MM.1S (cell line): Measurements from ENCODE around the gene RALGDS.

ENCODE experiments used
- DNase-seq: peaks from one replicate; pipeline ENCODE4 v3.0.0-alpha.2; 2015
- H2AFZ ChIP-seq: fragments of 300-600 bp; sonication (generic); 2 replicates; pipeline ENCODE4 v1.6.0; 2016; ENCODE audit warnings: antibody characterized with exemption, low read length
- H3F3A ChIP-seq: fragments of 300-600 bp; sonication (generic); 2 replicates; pipeline ENCODE4 v1.6.1; 2016; ENCODE audit warnings: mild to moderate bottlenecking, antibody characterized with exemption, low read length, moderate library complexity, mixed read lengths; ENCODE audit not compliant: insufficient read depth
- H3K27ac ChIP-seq: fragments of 300-600 bp; sonication (generic); 2 replicates; pipeline ENCODE4 v1.5.1; 2016; ENCODE audit warnings: mild to moderate bottlenecking, low read length
- H3K27me3 ChIP-seq: fragments of 300-600 bp; sonication (generic); replicated peaks from 2 replicates; pipeline ENCODE4 v1.6.0; 2016; ENCODE audit warnings: low read length; ENCODE audit not compliant: insufficient read depth
- H3K36me3 ChIP-seq: fragments of 300-600 bp; sonication (generic); replicated peaks from 2 replicates; pipeline ENCODE4 v1.6.1; 2016; ENCODE audit warnings: mild to moderate bottlenecking, low read length, mixed read lengths; ENCODE audit not compliant: insufficient read depth
- H3K4me1 ChIP-seq: fragments of 300-600 bp; sonication (generic); 2 replicates; pipeline ENCODE4 v1.6.1; 2016; ENCODE audit warnings: low read length, mixed read lengths
- H3K4me2 ChIP-seq: fragments of 300-600 bp; sonication (generic); 2 replicates; pipeline ENCODE4 v1.6.0; 2016; ENCODE audit warnings: low read depth, low read length
- H3K4me3 ChIP-seq: fragments of 300-600 bp; sonication (generic); 2 replicates; pipeline ENCODE4 v1.5.1; 2016; ENCODE audit warnings: low read length, mixed read lengths
- H3K79me2 ChIP-seq: fragments of 300-600 bp; sonication (generic); 2 replicates; pipeline ENCODE4 v1.6.1; 2016; ENCODE audit warnings: mixed run types, low read length, mixed read lengths
- H3K9ac ChIP-seq: fragments of 300-600 bp; sonication (generic); 2 replicates; pipeline ENCODE4 v1.6.1; 2016; ENCODE audit warnings: low read length, mixed read lengths
- H3K9me2 ChIP-seq: fragments of 300-600 bp; sonication (generic); replicated peaks from 2 replicates; pipeline ENCODE4 v1.6.1; 2016; ENCODE audit warnings: mild to moderate bottlenecking, low read length, mixed read lengths; ENCODE audit not compliant: insufficient read depth
- H3K9me3 ChIP-seq: fragments of 300-600 bp; sonication (generic); replicated peaks from 2 replicates; pipeline ENCODE4 v1.6.1; 2016; ENCODE audit warnings: mild to moderate bottlenecking, low read length, mixed read lengths; ENCODE audit not compliant: insufficient read depth
- H4K20me1 ChIP-seq: fragments of 300-600 bp; sonication (generic); 2 replicates; pipeline ENCODE4 v1.6.1; 2016; ENCODE audit warnings: mild to moderate bottlenecking, low read length, moderate library complexity, mixed read lengths; ENCODE audit not compliant: insufficient read depth
- CTCF ChIP-seq: fragments of 300-600 bp; sonication (generic); IDR thresholded peaks from 2 replicates; pipeline ENCODE4 v1.5.1; 2016; ENCODE audit warnings: antibody characterized with exemption, low read length, mixed read lengths
- EZH2 ChIP-seq: fragments of 300-600 bp; sonication (generic); optimal IDR thresholded peaks from 2 replicates; pipeline ENCODE3; 2017; ENCODE audit warnings: low read depth, mild to moderate bottlenecking, antibody characterized with exemption, low read length, mixed read lengths
- EZH2phosphoT487 ChIP-seq: fragments of 300-600 bp; sonication (generic); IDR thresholded peaks from 2 replicates; pipeline ENCODE4 v1.6.1; 2018; ENCODE audit warnings: antibody characterized with exemption, low read length

RALGDS gene

GRCh38 chr9:133154097-133154989 lies 33.3 kb upstream of the RALGDS start:
- H3K9me2 ChIP-seq = no peaks in the 10 kb centered on the region
- H3K4me3 ChIP-seq = no peak overlapping the region
- TF ChIP-seq EZH2phosphoT487 (no peak), CTCF (no peak), EZH2 (no peak)
- peaks cover 63% of the 10 kb centered on the region for H3K27me3 ChIP-seq
- no peak overlapping the region for H3K4me2 ChIP-seq
- H3K9ac ChIP-seq = no peak overlapping the region
- no peaks in the 10 kb centered on the region for H3K79me2 ChIP-seq
- no peaks in the 10 kb centered on the region for H3K4me1 ChIP-seq
- H3K9me3 ChIP-seq = no peaks in the 10 kb centered on the region
- no peak for DNase-seq
- no peaks in the 10 kb centered on the region for H4K20me1 ChIP-seq
- H3F3A ChIP-seq = peaks cover 4% of the 10 kb centered on the region; the same call in 1 of the 2 replicates
- H2AFZ ChIP-seq = no peak overlapping the region
- H3K36me3 ChIP-seq = no peaks in the 10 kb centered on the region
- H3K27ac ChIP-seq = no peak overlapping the region

- Histone ChIP-seq H4K20me1 (no peaks in the 10 kb centered on the region), H3K4me1 (no peaks in the 10 kb centered on the region), H3K4me2 (no peak overlapping the region), H3K9ac (no peak overlapping the region), H3K27ac (no peak overlapping the region), H2AFZ (no peak overlapping the region), H3K27me3 (peaks cover 54% of the 10 kb centered on the region), H3K4me3 (no peak overlapping the region), H3F3A (peaks cover 5% of the 10 kb centered on the region; the same call in 1 of the 2 replicates), H3K36me3 (no peaks in the 10 kb centered on the region), H3K9me3 (no peaks in the 10 kb centered on the region), H3K9me2 (no peaks in the 10 kb centered on the region), H3K79me2 (peaks cover 3% of the 10 kb centered on the region)
- no peak for DNase-seq
- TF ChIP-seq EZH2phosphoT487 (no peak), EZH2 (no peak), CTCF (no peak)
These were observed 32.4 kb upstream of the RALGDS start for GRCh38 chr9:133153227-133154096.

GRCh38 chr9:133151601-133152525 lies 30.8 kb upstream of the RALGDS start:
- Histone ChIP-seq H3K4me3 (no peak overlapping the region), H2AFZ (no peak overlapping the region), H3K4me2 (no peak overlapping the region), H3K79me2 (peaks cover 14% of the 10 kb centered on the region), H3K9ac (no peak overlapping the region), H3K36me3 (no peaks in the 10 kb centered on the region), H3K9me2 (no peaks in the 10 kb centered on the region), H4K20me1 (no peaks in the 10 kb centered on the region), H3K27me3 (peaks cover 39% of the 10 kb centered on the region), H3K4me1 (no peaks in the 10 kb centered on the region), H3K9me3 (no peaks in the 10 kb centered on the region), H3K27ac (no peak overlapping the region), H3F3A (peaks cover 15% of the 10 kb centered on the region; the same call in 1 of the 2 replicates)
- no peak for TF ChIP-seq CTCF
- no peak for TF ChIP-seq EZH2
- TF ChIP-seq EZH2phosphoT487 = no peak
- no peak for DNase-seq
